Neural progenitor cell (in vitro differentiated cells): ENCODE data around the gene KRTAP29-1. TPM values are rescaled to one million over a fixed set of nuclear protein-coding genes. Genes with fewer than 3 reads are reported as not detected.

Source experiments
- DNase-seq: peaks from one replicate; pipeline ENCODE4 v3.0.0-alpha.2; 2016; ENCODE audit warnings: low spot score
- H2AFZ ChIP-seq: fragments of 200-600 bp; sonication (generic); replicated peaks from 2 replicates; pipeline ENCODE4 v1.6.1; 2016; ENCODE audit warnings: antibody characterized with exemption
- H3F3A ChIP-seq: fragments of 200-600 bp; sonication (generic); 2 replicates; pipeline ENCODE4 v1.6.1; 2016; ENCODE audit warnings: antibody characterized with exemption, low read depth
- H3K27ac ChIP-seq: fragments of 200-600 bp; sonication (generic); 2 replicates; pipeline ENCODE4 v1.5.1; 2016; ENCODE audit warnings: mild to moderate bottlenecking
- H3K27me3 ChIP-seq: fragments of 200-600 bp; sonication (generic); 2 replicates; pipeline ENCODE4 v1.6.1; 2016; ENCODE audit warnings: mild to moderate bottlenecking, moderate library complexity
- H3K36me3 ChIP-seq: fragments of 200-600 bp; sonication (generic); 2 replicates; pipeline ENCODE4 v1.5.1; 2016
- H3K4me1 ChIP-seq: fragments of 200-600 bp; sonication (generic); 2 replicates; pipeline ENCODE4 v1.6.1; 2016; ENCODE audit warnings: mixed run types
- H3K4me2 ChIP-seq: fragments of 200-600 bp; sonication (generic); 2 replicates; pipeline ENCODE4 v1.6.1; 2016
- H3K4me3 ChIP-seq: fragments of 200-600 bp; sonication (generic); 2 replicates; pipeline ENCODE4 v1.5.1; 2016
- H3K79me2 ChIP-seq: fragments of 200-600 bp; sonication (generic); 2 replicates; pipeline ENCODE4 v1.6.1; 2016; ENCODE audit warnings: low read depth
- H3K9ac ChIP-seq: fragments of 200-600 bp; sonication (generic); 2 replicates; pipeline ENCODE4 v1.6.1; 2016
- H3K9me3 ChIP-seq: fragments of 200-600 bp; sonication (generic); 2 replicates; pipeline ENCODE4 v1.5.1; 2016; ENCODE audit warnings: low read depth
- H4K20me1 ChIP-seq: fragments of 200-600 bp; sonication (generic); 2 replicates; pipeline ENCODE4 v1.6.1; 2016; ENCODE audit warnings: low read depth
- H3K27ac Mint-ChIP-seq: 3 replicates; pipeline ENCODE4 v1.8.0; 2021; ENCODE audit warnings: mixed read lengths
- H3K27me3 Mint-ChIP-seq: 2 replicates; pipeline ENCODE4 v1.8.0; 2022; ENCODE audit warnings: low read depth, mild to moderate bottlenecking, inconsistent platforms, moderate library complexity, mixed read lengths; ENCODE audit not compliant: insufficient read depth
- H3K36me3 Mint-ChIP-seq: 3 replicates; pipeline ENCODE4 v1.8.0; 2021; ENCODE audit warnings: mixed read lengths
- H3K4me1 Mint-ChIP-seq: 3 replicates; pipeline ENCODE4 v1.8.0; 2021; ENCODE audit warnings: mixed read lengths
- H3K4me3 Mint-ChIP-seq: 3 replicates; pipeline ENCODE4 v1.8.0; 2021; ENCODE audit warnings: mild to moderate bottlenecking, moderate library complexity, mixed read lengths
- H3K9me3 Mint-ChIP-seq: 3 replicates; pipeline ENCODE4 v1.8.0; 2020; ENCODE audit warnings: mixed read lengths
- CTCF ChIP-seq: fragments of 200-600 bp; sonication (generic); IDR thresholded peaks from 2 replicates; pipeline ENCODE4 v1.5.1; 2017; ENCODE audit warnings: antibody characterized with exemption, mild to moderate bottlenecking
- EZH2 ChIP-seq: fragments of 200-600 bp; sonication (generic); IDR thresholded peaks from 2 replicates; pipeline ENCODE4 v1.6.1; 2017; ENCODE audit warnings: antibody characterized with exemption, mild to moderate bottlenecking, moderate library complexity
- EZH2phosphoT487 ChIP-seq: fragments of 200-600 bp; sonication (generic); IDR thresholded peaks from 2 replicates; pipeline ENCODE4 v1.6.1; 2017; ENCODE audit warnings: antibody characterized with exemption
- total RNA-seq: library from RNA; depleted of rRNA; stranded (reverse); fragments of >200 nt; gene quantifications from 2 replicates; pipeline ENCODE4 v1.2.3, GENCODE V29; 2015; ENCODE audit warnings: low replicate concordance

The KRTAP29-1 gene
- total RNA-seq, 1 donor from 2014 or later: not detected

GRCh38 chr17:41340934-41341861, 38.5 kb upstream of the KRTAP29-1 start:
- H3K9me3 Mint-ChIP-seq: peaks cover 9% of the 10 kb centered on the region
- H3K4me3 Mint-ChIP-seq: no peak overlapping the region
- H3K27me3 Mint-ChIP-seq: no peaks in the 10 kb centered on the region

GRCh38 chr17:41340494-41340893, 37.8 kb upstream of the KRTAP29-1 start:
- Mint-ChIP-seq H3K36me3 (no peaks in the 10 kb centered on the region), H3K4me1 (peaks cover 6% of the 10 kb centered on the region), H3K27me3 (no peaks in the 10 kb centered on the region), H3K9me3 (peaks cover 9% of the 10 kb centered on the region), H3K27ac (no peak overlapping the region), H3K4me3 (no peak overlapping the region)
- Histone ChIP-seq H3K79me2 (no peaks in the 10 kb centered on the region), H3F3A (no peaks in the 10 kb centered on the region), H4K20me1 (no peaks in the 10 kb centered on the region), H3K9me3 (peaks cover 2% of the 10 kb centered on the region), H3K27me3 (no peaks in the 10 kb centered on the region), H3K4me3 (no peak overlapping the region), H2AFZ (no peak overlapping the region), H3K4me2 (no peak overlapping the region), H3K36me3 (no peaks in the 10 kb centered on the region), H3K4me1 (no peaks in the 10 kb centered on the region), H3K9ac (no peak overlapping the region), H3K27ac (no peak overlapping the region)
- DNase-seq: no peak
- no peak for TF ChIP-seq CTCF
- no peak for TF ChIP-seq EZH2
- no peak for TF ChIP-seq EZH2phosphoT487

More at GRCh38 chr17:41340934-41341861, 38.5 kb upstream of the KRTAP29-1 start:
- no peak overlapping the region for H3K27ac ChIP-seq
- H3F3A ChIP-seq: no peaks in the 10 kb centered on the region
- H3K27me3 ChIP-seq: no peaks in the 10 kb centered on the region
- H3K27ac Mint-ChIP-seq: no peak overlapping the region
- H3K36me3 Mint-ChIP-seq: no peaks in the 10 kb centered on the region
- no peaks in the 10 kb centered on the region for H3K79me2 ChIP-seq
- H3K4me2 ChIP-seq: no peak overlapping the region
- H3K4me1 ChIP-seq: no peaks in the 10 kb centered on the region
- TF ChIP-seq EZH2phosphoT487 (no peak), EZH2 (no peak), CTCF (no peak)
- no peak for DNase-seq
- no peaks in the 10 kb centered on the region for H3K36me3 ChIP-seq
- peaks cover 2% of the 10 kb centered on the region for H3K9me3 ChIP-seq
- H3K4me3 ChIP-seq: no peak overlapping the region
- H3K9ac ChIP-seq: no peak overlapping the region
- H3K4me1 Mint-ChIP-seq: peaks cover 6% of the 10 kb centered on the region
- no peak overlapping the region for H2AFZ ChIP-seq
- no peaks in the 10 kb centered on the region for H4K20me1 ChIP-seq

- no peak overlapping the region for H3K27ac Mint-ChIP-seq
- no peak overlapping the region for H3K4me3 Mint-ChIP-seq
- H3K27me3 Mint-ChIP-seq: peaks cover 2% of the 10 kb centered on the region
Observed at GRCh38 chr17:41339571-41340172, 37.0 kb upstream of the KRTAP29-1 start.

More at GRCh38 chr17:41339571-41340172, 37.0 kb upstream of the KRTAP29-1 start:
- H2AFZ ChIP-seq: no peak overlapping the region
- TF ChIP-seq EZH2phosphoT487 (no peak), CTCF (no peak), EZH2 (no peak)
- Mint-ChIP-seq H3K36me3 (no peaks in the 10 kb centered on the region), H3K9me3 (peaks cover 9% of the 10 kb centered on the region), H3K4me1 (peaks cover 6% of the 10 kb centered on the region)
- no peaks in the 10 kb centered on the region for H3K4me1 ChIP-seq
- H4K20me1 ChIP-seq: no peaks in the 10 kb centered on the region
- H3K36me3 ChIP-seq: no peaks in the 10 kb centered on the region
- H3K79me2 ChIP-seq: no peaks in the 10 kb centered on the region
- H3K9me3 ChIP-seq: peaks cover 2% of the 10 kb centered on the region
- H3K27ac ChIP-seq: no peak overlapping the region
- no peak overlapping the region for H3K4me2 ChIP-seq
- H3F3A ChIP-seq: no peaks in the 10 kb centered on the region
- DNase-seq: no peak
- no peak overlapping the region for H3K9ac ChIP-seq
- H3K4me3 ChIP-seq: no peak overlapping the region
- no peaks in the 10 kb centered on the region for H3K27me3 ChIP-seq
